Immature natural killer cell (primary cell): ENCODE results near the gene WDR70. TPM values are rescaled to one million over a fixed set of nuclear protein-coding genes. Genes with fewer than 3 reads are reported as not detected.

Experiments used
- DNase-seq, 3 donors: peaks; one replicate each; pipeline ENCODE4 v3.0.0; 2022; ENCODE audit warnings: mixed read lengths in 1 of 3
- H3K27ac Mint-ChIP-seq, 6 donors: one replicate each; pipeline ENCODE4 v1.8.0; 2020; ENCODE audit warnings: mixed read lengths in 6 of 6, mild to moderate bottlenecking in 5 of 6, inconsistent platforms in 4 of 6, moderate library complexity in 3 of 6
- H3K27me3 Mint-ChIP-seq, 3 donors: one replicate each; pipeline ENCODE4 v1.8.0; 2020 to 2021; ENCODE audit warnings: low read depth in 3 of 3, mild to moderate bottlenecking in 3 of 3, mixed read lengths in 3 of 3, moderate library complexity in 3 of 3, inconsistent platforms in 1 of 3
- H3K36me3 Mint-ChIP-seq, 3 donors: one replicate each; pipeline ENCODE4 v1.8.0; 2020; ENCODE audit warnings: mixed read lengths in 3 of 3, inconsistent platforms in 2 of 3, mild to moderate bottlenecking in 2 of 3
- H3K4me1 Mint-ChIP-seq, 2 donors: one replicate each; pipeline ENCODE4 v1.8.0; 2020; ENCODE audit warnings: inconsistent platforms in 2 of 2, mild to moderate bottlenecking in 2 of 2, mixed read lengths in 2 of 2, moderate library complexity in 1 of 2
- H3K4me3 Mint-ChIP-seq, 5 donors: one replicate each; pipeline ENCODE4 v1.8.0; 2020; ENCODE audit warnings: mild to moderate bottlenecking in 5 of 5, mixed read lengths in 5 of 5, inconsistent platforms in 3 of 5, moderate library complexity in 3 of 5
- H3K9me3 Mint-ChIP-seq, 6 donors: one replicate each; pipeline ENCODE4 v1.8.0; 2020; ENCODE audit warnings: mild to moderate bottlenecking in 6 of 6, mixed read lengths in 6 of 6, inconsistent platforms in 4 of 6, moderate library complexity in 3 of 6
- polyA plus RNA-seq, 3 donors: library from polyadenylated mRNA; unstranded; fragments of 300-500 nt; fragmentation: Illumina TruSeq; gene quantifications; one replicate each; pipeline ENCODE4 v1.2.3, GENCODE V29; 2021

WDR70 gene
- polyA plus RNA-seq, 3 donors from 2014 or later, result 18.4 to 20.0 (median 18.6) TPM

GRCh38 chr5:37727238-37727637, 348.1 kb downstream of the WDR70 start:
- peaks cover 0 to 8% of the 10 kb centered on the region in 2 donors for H3K4me1 Mint-ChIP-seq
- peaks cover 16 to 37% (median 29%) of the 10 kb centered on the region in 3 donors for H3K36me3 Mint-ChIP-seq
- no peak for DNase-seq
- H3K4me3 Mint-ChIP-seq, result no peak overlapping the region
- H3K27me3 Mint-ChIP-seq, result no peaks in the 10 kb centered on the region
- H3K9me3 Mint-ChIP-seq, result no peaks in the 10 kb centered on the region
- no peak overlapping the region for H3K27ac Mint-ChIP-seq

DNA sequence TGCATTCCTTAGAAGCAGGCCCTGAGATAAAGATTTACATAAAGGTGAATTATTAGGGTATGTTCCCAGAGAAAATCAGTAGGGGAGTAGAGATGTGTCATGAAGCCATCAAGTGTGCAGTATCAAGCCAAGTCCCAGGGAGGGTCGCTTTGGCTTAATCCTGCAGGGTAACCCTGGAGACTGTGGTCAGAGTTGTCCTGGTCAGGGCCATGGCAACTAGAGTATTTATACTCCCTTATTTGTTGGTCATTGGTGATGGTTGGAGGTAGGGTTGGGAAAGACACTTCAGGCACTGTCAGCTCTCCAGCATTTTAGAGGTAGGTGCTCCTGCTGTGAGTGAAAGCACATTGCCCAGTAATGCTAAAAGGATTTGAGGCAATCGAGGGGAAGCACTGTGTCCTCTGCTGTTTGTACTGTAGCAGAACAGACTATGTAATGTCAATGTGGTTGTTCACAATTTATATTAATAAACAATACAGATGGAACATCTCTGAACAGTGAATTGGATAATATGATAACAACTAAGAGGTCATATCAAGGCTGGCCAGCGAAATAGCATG, 351.9 kb downstream of the WDR70 start:
- Mint-ChIP-seq H3K4me3 (no peak overlapping the region), H3K9me3 (no peaks in the 10 kb centered on the region), H3K27ac (no peak overlapping the region), H3K4me1 (peaks cover 4% of the 10 kb centered on the region in 2 donors), H3K27me3 (no peaks in the 10 kb centered on the region), H3K36me3 (peaks cover 18 to 25% (median 22%) of the 10 kb centered on the region in 3 donors)
- DNase-seq, result no peak

DNA sequence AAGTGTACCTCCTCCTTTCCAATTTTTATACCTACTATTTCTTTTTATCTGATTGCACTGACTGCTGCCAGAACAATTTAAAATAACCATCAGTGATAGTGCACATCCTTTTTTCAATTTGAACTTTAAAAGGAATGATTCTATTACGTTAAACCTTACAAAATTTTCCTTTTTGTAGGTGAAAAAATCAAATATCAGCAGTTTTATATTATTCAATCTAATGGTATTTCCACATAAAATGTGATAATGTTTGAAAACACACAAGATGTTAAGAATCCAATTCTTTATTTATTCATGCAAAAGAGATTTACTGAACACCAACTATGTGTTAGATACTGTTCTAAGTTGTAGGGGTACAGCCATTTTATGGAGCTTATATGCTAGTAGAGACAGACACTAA, 355.0 kb downstream of the WDR70 start:
- H3K27me3 Mint-ChIP-seq, result no peaks in the 10 kb centered on the region
- no peaks in the 10 kb centered on the region for H3K9me3 Mint-ChIP-seq
- DNase-seq, result no peak
- H3K4me1 Mint-ChIP-seq, result peaks cover 20 to 25% of the 10 kb centered on the region in 2 donors
- peaks cover 10 to 18% (median 13%) of the 10 kb centered on the region in 3 donors for H3K36me3 Mint-ChIP-seq
- no peak overlapping the region for H3K4me3 Mint-ChIP-seq
- H3K27ac Mint-ChIP-seq, result no peak overlapping the region

DNA sequence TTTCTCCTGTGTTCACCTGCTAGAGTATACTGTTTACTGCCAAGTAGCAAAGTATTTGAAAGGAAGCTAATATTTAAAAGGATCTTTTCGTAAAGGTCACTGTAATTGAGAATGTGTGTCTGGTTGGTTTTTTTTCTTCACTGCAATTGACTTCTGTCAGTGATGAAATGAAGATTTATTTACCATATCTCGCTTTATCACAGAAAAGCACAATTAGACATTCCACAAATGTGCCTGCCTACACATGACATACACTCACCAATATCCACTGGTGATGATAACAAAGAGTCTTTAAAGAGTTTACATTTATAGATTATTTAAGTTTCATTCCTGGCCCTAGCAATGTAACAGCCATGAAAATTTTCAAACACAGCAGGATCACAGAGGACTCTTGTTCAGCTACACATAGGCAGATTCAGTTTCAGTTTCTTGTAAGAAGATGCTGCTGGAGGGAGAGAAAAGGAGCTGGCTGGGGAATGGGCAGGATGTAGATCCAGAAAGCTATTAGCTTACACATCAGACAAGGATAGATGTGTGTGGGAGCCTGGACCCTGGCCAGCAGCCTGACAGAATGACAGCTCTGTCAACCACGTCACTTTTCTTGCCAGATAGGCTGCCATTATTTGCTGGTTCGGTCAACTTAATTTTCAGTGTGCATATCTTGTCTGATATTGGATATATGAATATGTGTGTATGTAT, 356.7 kb downstream of the WDR70 start:
- H3K4me3 Mint-ChIP-seq, result no peak overlapping the region
- H3K27ac Mint-ChIP-seq, result no peak overlapping the region
- peaks cover 0 to 2% (median 0%) of the 10 kb centered on the region in 3 donors for H3K27me3 Mint-ChIP-seq
- peaks cover 10 to 17% (median 10%) of the 10 kb centered on the region in 3 donors for H3K36me3 Mint-ChIP-seq
- H3K9me3 Mint-ChIP-seq, result no peaks in the 10 kb centered on the region
- peaks cover 20 to 27% of the 10 kb centered on the region in 2 donors for H3K4me1 Mint-ChIP-seq
- DNase-seq, result no peak

DNA sequence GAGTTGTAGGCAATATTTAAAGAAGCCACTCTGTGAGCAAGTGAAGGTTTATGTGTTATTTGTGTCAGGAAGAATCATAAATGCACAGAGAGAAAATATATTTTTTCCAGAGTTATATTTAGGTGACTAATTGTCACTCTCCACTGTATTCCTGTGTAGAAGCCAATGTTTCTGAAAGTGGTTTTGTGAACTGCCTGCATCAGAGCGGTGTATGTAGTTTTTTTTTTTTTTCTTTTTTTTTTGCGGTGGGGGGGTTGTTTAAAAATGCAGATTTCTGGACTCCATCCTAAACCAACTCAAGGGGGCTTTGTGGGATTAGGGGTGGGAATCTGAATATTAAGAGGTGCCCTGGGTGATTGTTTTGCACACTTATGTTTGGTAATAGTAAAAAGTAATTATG, 357.3 kb downstream of the WDR70 start:
- no peak overlapping the region for H3K4me3 Mint-ChIP-seq
- peaks cover 12 to 19% (median 16%) of the 10 kb centered on the region in 3 donors for H3K36me3 Mint-ChIP-seq
- peaks cover 0 to 2% (median 0%) of the 10 kb centered on the region in 3 donors for H3K27me3 Mint-ChIP-seq

GRCh38 chr5:37737326-37738056, 358.4 kb downstream of the WDR70 start:
- Mint-ChIP-seq H3K9me3 (no peaks in the 10 kb centered on the region), H3K36me3 (peaks cover 16 to 28% (median 27%) of the 10 kb centered on the region in 3 donors)

More for the DNA sequence above, 357.3 kb downstream of the WDR70 start:
- peaks cover 20 to 27% of the 10 kb centered on the region in 2 donors for H3K4me1 Mint-ChIP-seq
- DNase-seq, result no peak
- no peak overlapping the region for H3K27ac Mint-ChIP-seq
- H3K9me3 Mint-ChIP-seq, result no peaks in the 10 kb centered on the region

GRCh38 chr5:37738057-37738691, 359.1 kb downstream of the WDR70 start:
- Mint-ChIP-seq H3K4me1 (peaks cover 22 to 27% of the 10 kb centered on the region in 2 donors), H3K4me3 (no peak overlapping the region), H3K36me3 (peaks cover 22 to 33% (median 32%) of the 10 kb centered on the region in 3 donors), H3K27me3 (peaks cover 0 to 2% (median 2%) of the 10 kb centered on the region in 3 donors), H3K9me3 (no peaks in the 10 kb centered on the region), H3K27ac (peak overlapping the region in 2 of 6 donors; percentile 10 to 55)
- DNase-seq, result peak; percentile 22 to 57 (median 34)

More at GRCh38 chr5:37737326-37738056, 358.4 kb downstream of the WDR70 start:
- Mint-ChIP-seq H3K27me3 (peaks cover 0 to 2% (median under 1%) of the 10 kb centered on the region in 3 donors), H3K4me1 (peaks cover 22 to 27% of the 10 kb centered on the region in 2 donors), H3K27ac (no peak overlapping the region), H3K4me3 (peak overlapping the region in 1 of 5 donors; percentile 14)
- DNase-seq, result no peak

- Mint-ChIP-seq H3K27ac (no peak overlapping the region), H3K36me3 (peaks cover 24 to 36% (median 36%) of the 10 kb centered on the region in 3 donors), H3K9me3 (no peaks in the 10 kb centered on the region), H3K4me3 (no peak overlapping the region), H3K27me3 (peaks cover 0 to 5% (median 2%) of the 10 kb centered on the region in 3 donors), H3K4me1 (peaks cover 22 to 27% of the 10 kb centered on the region in 2 donors)
- DNase-seq, result no peak
Observed at GRCh38 chr5:37738865-37739488, 359.9 kb downstream of the WDR70 start.

- peaks cover 26 to 44% (median 41%) of the 10 kb centered on the region in 3 donors for H3K36me3 Mint-ChIP-seq
- peak overlapping the region in 1 of 6 donors; percentile 24 for H3K27ac Mint-ChIP-seq
Observed at GRCh38 chr5:37739817-37740261, 360.7 kb downstream of the WDR70 start.

GRCh38 chr5:37740331-37741066, 361.4 kb downstream of the WDR70 start:
- H3K36me3 Mint-ChIP-seq, result peaks cover 23 to 46% (median 45%) of the 10 kb centered on the region in 3 donors
- no peak overlapping the region for H3K4me3 Mint-ChIP-seq
- no peak overlapping the region for H3K27ac Mint-ChIP-seq
- H3K27me3 Mint-ChIP-seq, result peaks cover 0 to 8% (median 2%) of the 10 kb centered on the region in 3 donors
- DNase-seq, result no peak
- H3K4me1 Mint-ChIP-seq, result peaks cover 22 to 27% of the 10 kb centered on the region in 2 donors
- H3K9me3 Mint-ChIP-seq, result peaks cover 0 to 2% (median 0%) of the 10 kb centered on the region in 6 donors

More at GRCh38 chr5:37739817-37740261, 360.7 kb downstream of the WDR70 start:
- H3K9me3 Mint-ChIP-seq, result no peaks in the 10 kb centered on the region
- peaks cover 0 to 8% (median 2%) of the 10 kb centered on the region in 3 donors for H3K27me3 Mint-ChIP-seq
- H3K4me3 Mint-ChIP-seq, result no peak overlapping the region
- H3K4me1 Mint-ChIP-seq, result peaks cover 22 to 27% of the 10 kb centered on the region in 2 donors
- DNase-seq, result no peak

DNA sequence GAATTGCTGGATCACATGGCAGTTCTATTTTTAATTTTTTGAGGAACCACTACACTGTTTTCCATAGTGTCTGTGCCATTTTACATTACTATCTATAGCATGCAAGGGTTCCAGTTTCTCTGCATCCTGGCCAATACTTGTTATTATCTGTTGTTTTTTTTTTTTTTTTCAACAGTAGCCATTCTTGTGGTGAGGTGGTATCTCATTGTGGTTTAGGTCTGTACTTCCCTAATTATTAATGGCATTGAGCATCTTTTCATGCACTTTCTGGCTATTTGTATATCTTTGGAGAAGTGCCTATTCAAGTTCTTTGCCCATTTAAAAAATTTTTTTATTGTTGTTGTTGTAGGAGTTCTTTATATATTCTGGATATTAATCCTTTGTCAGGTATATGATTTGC, 363.0 kb downstream of the WDR70 start:
- DNase-seq, result no peak
- Mint-ChIP-seq H3K4me1 (peaks cover 18 to 19% of the 10 kb centered on the region in 2 donors), H3K27me3 (peaks cover 0 to 8% (median 3%) of the 10 kb centered on the region in 3 donors), H3K4me3 (no peak overlapping the region), H3K36me3 (peaks cover 20 to 45% (median 44%) of the 10 kb centered on the region in 3 donors), H3K9me3 (peaks cover 0 to 5% (median 1%) of the 10 kb centered on the region in 6 donors), H3K27ac (no peak overlapping the region)

- no peaks in the 10 kb centered on the region for H3K4me1 Mint-ChIP-seq
- DNase-seq, result no peak
- peaks cover 15 to 44% (median 42%) of the 10 kb centered on the region in 3 donors for H3K36me3 Mint-ChIP-seq
- no peak overlapping the region for H3K27ac Mint-ChIP-seq
- H3K4me3 Mint-ChIP-seq, result no peak overlapping the region
- peaks cover 0 to 2% (median 2%) of the 10 kb centered on the region in 3 donors for H3K27me3 Mint-ChIP-seq
- peaks cover 0 to 7% (median under 1%) of the 10 kb centered on the region in 6 donors for H3K9me3 Mint-ChIP-seq
Observed at GRCh38 chr5:37751227-37751626, 372.1 kb downstream of the WDR70 start.
